Limb (tissue), 2 donors: ENCODE data around the gene STARD13.
"Not testable (repeated sequence)": the region's sequence is repeated elsewhere in the genome, so short reads cannot be mapped to it uniquely, and the experiment has no call there.

Experiments used
- DNase-seq, 2 donors: peaks; one replicate each; pipeline ENCODE4 v3.0.0-alpha.2; 2016; ENCODE audit errors: extremely low spot score in 2 of 2

The STARD13 gene

GRCh38 chr13:33177340-33178208 lies 108.0 kb downstream of the STARD13 start:
- DNase-seq: not testable (repeated sequence)

GRCh38 chr13:33176526-33176925 lies 109.0 kb downstream of the STARD13 start:
- DNase-seq: no peak

DNA sequence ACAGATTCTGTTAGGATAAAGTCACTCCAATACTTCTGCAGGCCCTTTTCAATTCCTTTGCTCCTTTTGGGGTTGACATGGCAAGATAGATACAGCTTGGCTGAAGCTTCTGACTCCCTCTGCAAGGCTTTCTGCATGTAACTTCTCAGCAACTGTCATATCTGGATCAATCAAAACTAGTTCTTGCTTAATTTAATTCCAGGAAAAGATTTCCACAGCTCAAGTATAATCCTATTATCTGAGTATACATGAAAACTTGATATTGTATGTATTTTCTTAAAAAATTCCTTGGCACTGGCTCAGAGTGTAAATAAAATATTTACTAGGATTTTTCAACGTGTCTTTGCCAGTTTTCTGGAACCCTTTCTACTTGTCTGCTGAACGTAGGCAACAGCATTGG lies 109.6 kb downstream of the STARD13 start:
- no peak for DNase-seq

- DNase-seq: no peak
Observed at GRCh38 chr13:33174931-33175330, 110.6 kb downstream of the STARD13 start.

DNA sequence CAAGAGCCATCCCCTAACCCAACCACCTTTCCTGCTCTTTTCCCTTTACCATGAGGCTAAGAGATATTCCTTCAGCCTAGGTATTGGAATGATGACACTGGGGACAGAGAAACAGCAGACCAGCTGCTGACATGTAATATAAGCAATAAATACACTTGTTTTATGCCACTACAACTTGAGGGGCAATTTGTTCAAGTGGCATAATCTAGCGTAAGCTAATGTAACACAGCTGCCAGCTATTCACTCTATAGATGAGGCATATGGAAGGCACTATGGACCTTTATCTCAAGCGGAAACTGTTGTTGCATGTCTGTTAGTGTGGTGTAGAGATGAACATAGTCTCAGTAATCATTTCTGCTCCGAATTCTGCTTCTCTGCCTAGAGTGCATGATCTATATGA lies 111.1 kb downstream of the STARD13 start:
- no peak for DNase-seq

GRCh38 chr13:33172911-33173310 lies 112.6 kb downstream of the STARD13 start:
- DNase-seq: no peak

DNA sequence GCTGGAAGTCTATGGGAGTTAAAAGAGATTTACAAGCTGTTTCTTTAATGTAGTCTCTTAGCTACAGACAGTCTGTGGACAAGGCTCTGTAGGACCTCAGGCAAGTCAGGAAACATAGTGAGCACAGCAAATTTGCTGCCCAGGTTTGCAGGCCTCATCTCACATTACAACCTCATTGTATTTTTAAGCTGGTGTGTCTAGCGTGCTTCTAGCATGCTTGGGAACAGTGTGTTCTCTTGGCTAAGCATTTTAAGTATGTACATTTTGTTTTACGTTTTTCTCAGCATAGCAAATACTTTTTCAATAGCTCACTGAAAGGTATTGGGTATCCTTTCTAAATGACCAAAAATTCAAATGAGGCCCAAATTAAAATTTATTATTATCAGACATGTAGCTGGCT lies 113.2 kb downstream of the STARD13 start:
- DNase-seq: no peak

DNA sequence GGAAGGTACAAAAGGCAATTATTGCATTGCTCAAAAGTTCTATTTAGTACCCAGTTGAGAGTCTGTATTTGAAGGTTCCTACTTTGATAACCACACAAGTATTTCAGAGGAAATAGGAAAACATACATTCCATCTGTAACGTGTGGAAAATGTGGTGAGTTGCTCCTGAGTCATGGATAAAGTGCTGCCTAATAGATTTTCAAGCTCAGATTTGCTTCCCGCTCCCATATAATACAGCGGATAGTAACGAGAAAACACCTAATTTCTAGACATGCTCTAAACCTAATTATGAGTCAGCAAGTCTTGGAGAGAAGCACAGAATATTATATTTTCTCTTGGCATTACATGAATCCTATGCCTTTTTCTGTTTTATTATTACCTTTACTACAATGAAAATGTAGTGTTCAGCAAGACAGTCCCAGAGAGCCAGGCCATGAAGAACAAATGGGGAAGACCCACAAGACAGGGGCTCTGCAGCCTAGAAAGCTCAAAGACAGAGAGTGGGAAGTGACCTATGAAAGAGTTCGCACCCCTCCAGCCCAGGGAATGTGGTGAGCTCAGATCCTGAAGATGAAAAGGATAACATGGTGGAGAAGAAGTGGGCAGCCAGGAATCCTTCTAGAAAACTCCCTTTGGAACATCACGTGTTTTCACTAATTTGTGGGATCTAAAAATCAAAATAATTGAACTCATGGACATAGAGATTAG lies 116.1 kb downstream of the STARD13 start:
- no peak for DNase-seq

DNA sequence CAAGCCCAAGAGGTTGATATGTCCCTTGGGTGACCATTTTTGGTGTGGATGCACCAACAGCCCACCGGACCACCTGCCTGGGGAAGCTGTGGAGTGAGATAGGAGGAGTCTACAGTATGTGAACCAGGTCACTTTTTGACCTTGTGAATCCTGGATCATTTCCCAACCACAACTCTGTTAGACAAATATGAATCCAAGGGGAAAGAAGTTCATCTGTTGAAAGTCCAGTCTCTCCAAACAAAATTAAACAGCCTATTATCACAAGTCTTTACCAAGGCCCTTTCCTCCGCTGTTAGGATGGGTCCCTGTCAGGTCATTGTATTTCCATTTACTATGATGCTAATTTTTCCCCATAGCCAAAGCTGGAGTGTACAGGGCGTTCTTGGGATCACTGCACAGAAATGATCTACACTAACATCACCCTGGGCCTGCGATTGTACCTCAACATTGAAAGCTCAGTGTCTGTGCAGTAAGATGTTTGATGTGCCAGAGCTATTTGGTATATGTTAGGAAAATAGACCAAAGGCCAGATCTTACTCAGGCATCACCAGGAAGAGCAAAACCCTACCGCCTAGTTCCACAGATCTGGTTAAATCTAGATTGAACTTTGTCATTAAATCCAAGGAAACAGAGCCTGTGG lies 117.1 kb downstream of the STARD13 start:
- no peak for DNase-seq

- no peak for DNase-seq
Observed at GRCh38 chr13:33167491-33167890, 118.1 kb downstream of the STARD13 start.

- no peak for DNase-seq
Observed at GRCh38 chr13:33165787-33166186, 119.8 kb downstream of the STARD13 start.

- no peak for DNase-seq
Observed at GRCh38 chr13:33164331-33164730, 121.2 kb downstream of the STARD13 start.

- DNase-seq: not testable (repeated sequence)
Observed at GRCh38 chr13:33162725-33163124, 122.8 kb downstream of the STARD13 start.

GRCh38 chr13:33158816-33159215 lies 126.7 kb downstream of the STARD13 start:
- no peak for DNase-seq

GRCh38 chr13:33158271-33158670 lies 127.3 kb downstream of the STARD13 start:
- no peak for DNase-seq

GRCh38 chr13:33154911-33155310 lies 130.6 kb downstream of the STARD13 start:
- DNase-seq: no peak

DNA sequence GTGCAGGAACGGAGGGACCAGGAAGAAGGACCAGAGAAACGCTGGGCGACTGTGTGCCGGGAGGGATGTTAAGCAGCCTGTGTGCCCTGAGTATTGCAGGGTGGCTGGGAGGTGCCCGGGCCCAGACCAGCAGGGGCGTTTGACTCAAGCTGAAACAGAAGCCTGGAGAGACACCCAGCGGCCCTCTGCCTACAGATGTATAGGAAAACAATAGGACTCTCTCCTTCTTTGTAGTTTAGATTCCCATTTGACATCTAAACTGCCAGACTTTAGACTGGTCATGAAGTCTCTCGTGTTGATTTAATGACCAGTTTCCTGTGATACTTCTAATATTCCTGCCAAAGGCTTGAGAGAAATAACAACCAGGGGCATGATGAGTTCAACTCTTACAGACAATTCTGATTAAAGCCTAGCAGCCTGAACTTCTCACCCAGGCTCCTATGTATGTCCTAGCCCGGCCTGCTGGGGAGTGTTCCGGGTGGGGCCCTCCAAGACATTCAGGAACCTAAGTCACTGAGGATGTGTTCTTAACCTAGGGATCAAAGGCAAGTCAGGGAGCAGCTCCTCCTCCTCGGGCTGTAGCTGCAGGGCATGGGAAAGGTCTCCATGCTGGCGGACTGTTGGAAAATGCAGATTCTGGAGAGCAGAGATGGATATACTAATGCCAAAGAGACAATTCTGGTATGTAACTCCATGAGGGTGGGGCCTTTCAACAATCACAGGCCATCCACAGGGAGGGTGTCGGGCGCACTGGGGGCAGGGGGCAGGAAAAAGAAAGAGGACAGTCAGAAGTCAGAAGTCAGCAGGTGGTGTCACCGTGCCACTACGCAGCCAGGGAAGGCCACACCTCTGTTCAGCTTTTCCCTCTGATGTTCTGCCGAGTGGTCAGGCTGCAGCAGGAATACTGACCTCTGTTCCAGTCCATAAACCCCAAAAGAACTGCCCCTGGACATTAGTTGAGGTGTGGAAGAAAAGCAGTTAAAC lies 131.8 kb downstream of the STARD13 start:
- DNase-seq: no peak

DNA sequence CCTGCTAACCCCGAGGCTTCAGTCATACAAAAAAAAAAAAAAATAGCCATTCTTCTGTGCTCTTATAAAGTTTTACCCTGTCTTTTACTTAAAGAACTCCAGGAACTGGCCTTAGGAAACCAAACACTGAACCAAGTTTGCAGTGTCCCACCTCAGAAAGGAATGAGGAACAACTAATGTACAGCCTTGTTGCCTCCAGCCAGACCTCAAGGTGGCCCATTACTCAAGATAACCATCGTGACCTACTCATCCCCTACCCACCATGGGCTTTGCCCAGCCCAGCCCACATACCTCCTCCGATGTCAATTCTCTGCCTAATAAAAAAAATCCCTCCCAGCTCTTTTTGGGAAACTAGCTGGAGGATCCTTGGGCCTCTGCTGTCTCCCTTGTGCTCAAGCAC lies 133.2 kb downstream of the STARD13 start:
- DNase-seq: no peak

DNA sequence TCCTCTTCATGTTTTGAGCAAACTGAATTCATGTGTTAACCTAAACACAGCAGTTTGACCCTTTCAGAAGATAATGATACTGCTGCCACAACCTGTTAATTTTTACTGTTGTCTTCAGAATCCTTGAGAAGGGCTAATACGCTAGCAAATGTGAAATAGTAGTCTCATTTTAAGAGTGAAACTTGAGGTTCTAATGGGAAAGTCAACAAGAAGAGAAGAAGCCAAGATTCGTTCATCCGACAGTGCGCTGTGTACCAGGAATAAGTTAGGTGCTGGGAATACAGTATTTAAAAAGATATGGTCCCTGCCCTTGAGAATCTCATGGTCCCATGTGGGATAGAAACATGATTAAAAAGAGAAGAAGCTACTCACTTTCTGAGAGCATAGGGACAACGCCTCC lies 134.9 kb downstream of the STARD13 start:
- no peak for DNase-seq

DNA sequence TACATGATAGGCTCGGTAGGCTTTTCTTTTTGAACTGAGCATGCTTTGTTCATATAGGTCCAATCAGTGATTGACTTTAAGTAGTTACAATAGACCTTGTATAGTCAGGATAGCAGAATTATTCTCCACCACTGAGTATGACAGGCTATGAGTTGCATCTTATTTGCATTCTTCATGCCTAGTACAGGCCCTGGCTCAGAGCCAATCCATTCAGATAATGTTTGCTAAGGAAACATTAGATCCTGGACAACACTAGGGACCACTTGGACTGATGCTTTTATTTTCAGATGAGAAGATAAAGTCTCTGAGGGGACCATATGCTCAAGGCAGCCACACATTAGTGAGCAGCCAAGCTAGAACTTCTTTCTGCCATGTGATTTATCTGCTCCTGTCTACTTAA lies 135.4 kb downstream of the STARD13 start:
- DNase-seq: no peak

- DNase-seq: no peak
Observed at GRCh38 chr13:33147832-33148231, 137.7 kb downstream of the STARD13 start.
